Body of pancreas (tissue), 4 donors: ENCODE measurements around the gene TMEM263.

Experiments
- CTCF ChIP-seq, 7 experiments: fragments of 450-650 bp in 4 of 7; fragments of 200-600 bp in 3 of 7; sonication (generic) in 3 of 7; IDR thresholded peaks; one replicate each; pipeline ENCODE4 v1.5.1; 2016 to 2019; ENCODE audit warnings: antibody characterized with exemption in 7 of 7
- POLR2A ChIP-seq, 3 donors: fragments of 450-650 bp; IDR thresholded peaks; one replicate each; pipeline ENCODE4 v1.6.1; 2016; ENCODE audit warnings: antibody characterized with exemption in 3 of 3, mild to moderate bottlenecking in 2 of 3

GRCh38 chr12:107012736-107013425, 57.2 kb downstream of the TMEM263 start:
- TF ChIP-seq CTCF (IDR thresholded peaks at IDR 0.05) (no peak), POLR2A (IDR thresholded peaks at IDR 0.05) (no peak)
